ENCODE measurements around the gene APOO.

DNA sequence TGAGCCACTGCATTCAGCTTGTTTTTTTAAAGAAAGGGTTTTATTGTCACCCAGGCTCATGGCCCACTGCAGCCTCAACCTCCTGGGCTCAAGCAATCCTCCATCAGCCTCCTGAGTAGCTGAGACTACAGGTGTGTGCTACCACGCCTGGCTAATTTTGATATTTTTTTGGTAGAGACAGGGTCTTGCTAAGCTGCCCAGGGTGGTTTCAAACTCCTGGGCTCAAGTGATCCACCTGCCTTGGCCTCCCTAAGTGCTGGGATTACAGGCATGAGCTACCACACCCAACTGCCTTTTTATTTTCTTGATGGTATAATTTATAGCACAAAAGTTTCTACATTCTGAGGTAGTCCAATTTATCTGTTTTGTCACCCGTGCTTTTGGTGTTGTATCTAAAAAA is 85.9 kb downstream of the APOO start:
- TF ChIP-seq, protein P1, sequence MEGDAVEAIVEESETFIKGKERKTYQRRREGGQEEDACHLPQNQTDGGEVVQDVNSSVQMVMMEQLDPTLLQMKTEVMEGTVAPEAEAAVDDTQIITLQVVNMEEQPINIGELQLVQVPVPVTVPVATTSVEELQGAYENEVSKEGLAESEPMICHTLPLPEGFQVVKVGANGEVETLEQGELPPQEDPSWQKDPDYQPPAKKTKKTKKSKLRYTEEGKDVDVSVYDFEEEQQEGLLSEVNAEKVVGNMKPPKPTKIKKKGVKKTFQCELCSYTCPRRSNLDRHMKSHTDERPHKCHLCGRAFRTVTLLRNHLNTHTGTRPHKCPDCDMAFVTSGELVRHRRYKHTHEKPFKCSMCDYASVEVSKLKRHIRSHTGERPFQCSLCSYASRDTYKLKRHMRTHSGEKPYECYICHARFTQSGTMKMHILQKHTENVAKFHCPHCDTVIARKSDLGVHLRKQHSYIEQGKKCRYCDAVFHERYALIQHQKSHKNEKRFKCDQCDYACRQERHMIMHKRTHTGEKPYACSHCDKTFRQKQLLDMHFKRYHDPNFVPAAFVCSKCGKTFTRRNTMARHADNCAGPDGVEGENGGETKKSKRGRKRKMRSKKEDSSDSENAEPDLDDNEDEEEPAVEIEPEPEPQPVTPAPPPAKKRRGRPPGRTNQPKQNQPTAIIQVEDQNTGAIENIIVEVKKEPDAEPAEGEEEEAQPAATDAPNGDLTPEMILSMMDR (IDR thresholded peaks at IDR 0.05): no peak
- TF ChIP-seq POLR2AphosphoS5 (IDR thresholded peaks at IDR 0.05; ENCODE audit: insufficient read depth in 1 of 2, low read depth in 1 of 2): no peak
- TF ChIP-seq POLR2A (IDR thresholded peaks at IDR 0.05): no peak

Measured in vagina (tissue), 2 donors.